K562 (cell line): ENCODE results near the gene KCNQ2. TPM values are rescaled to one million over a fixed set of nuclear protein-coding genes. Genes with fewer than 3 reads are reported as not detected.

Experiments
- ATAC-seq: fragments of 200-7000 bp; cut with Tn5 transposase; 3 replicates; pipeline ENCODE4 v1.9.1; 2020; ENCODE audit warnings: moderate library complexity
- BruUV-seq: library from RNA; stranded (reverse); fragments of 400-500 nt; replicated peaks from 2 replicates; lab custom pipeline; 2021; lab: Mats Ljungman, UMichigan
- CTCF ChIA-PET: fragments of 300-600 bp; formaldehyde crosslinking; extraction: SDS; loops from one replicate; lab custom pipeline; 2021; ENCODE audit warnings: low intra/inter-chr PET ratio; lab: Yijun Ruan, JAX
- POLR2A ChIA-PET: fragments of 300-600, 350-650 bp; sonication (Branson Sonifier 250); formaldehyde crosslinking; extraction: SDS; loops from one replicate; lab custom pipeline; 2021; ENCODE audit warnings: antibody characterized with exemption, inconsistent platforms; lab: Yijun Ruan, JAX
- DNase-seq, 4 experiments: peaks; one replicate each; pipeline versions ENCODE4 v3.0.0 to v3.0.0-alpha.2; 2011 to 2018; ENCODE audit warnings: low spot score in 3 of 4, mixed read lengths in 3 of 4; ENCODE audit errors: extremely low read depth in 1 of 4
- FAIRE-seq: peaks from 2 replicates; lab custom pipeline; 2011; peaks lifted over from hg19 to GRCh38; lab: Jason Lieb, UNC
- H2AFZ ChIP-seq: 2 replicates; pipeline ENCODE4 v1.6.0; 2011; ENCODE audit warnings: low read depth, low read length, control low read depth, inconsistent platforms
- H3K27ac ChIP-seq: fragments of 200-600 bp; 3 replicates; pipeline ENCODE4 v1.8.0; 2011; ENCODE audit warnings: low read depth, mild to moderate bottlenecking, control low read depth, inconsistent platforms, low read length, moderate library complexity, mixed read lengths; ENCODE audit errors: extremely low read depth
- H3K27me3 ChIP-seq, 2 experiments: fragments of 300-600 bp in 1 of 2; 2 replicates in 1 of 2; 3 replicates in 1 of 2; pipeline versions ENCODE4 v1.6.0 to v1.8.0; 2011; ENCODE audit warnings: inconsistent platforms in 2 of 2, low read length in 2 of 2, mild to moderate bottlenecking in 1 of 2, mixed read lengths in 1 of 2, moderate library complexity in 1 of 2; ENCODE audit not compliant: control insufficient read depth in 2 of 2, insufficient read depth in 2 of 2
- H3K36me3 ChIP-seq: fragments of 300-600 bp; 3 replicates; pipeline ENCODE4 v1.8.0; 2011; ENCODE audit warnings: mild to moderate bottlenecking, low read length, inconsistent platforms; ENCODE audit not compliant: control insufficient read depth, insufficient read depth
- H3K4me1 ChIP-seq, 2 experiments: fragments of 200-600 bp in 1 of 2; replicated peaks in 1 of 2; 2 replicates in 1 of 2; 3 replicates in 1 of 2; pipeline versions ENCODE4 v1.5.1 to v1.8.0; 2011; ENCODE audit warnings: inconsistent platforms in 2 of 2, low read length in 2 of 2, mild to moderate bottlenecking in 1 of 2, mixed read lengths in 1 of 2, moderate library complexity in 1 of 2; ENCODE audit not compliant: control insufficient read depth in 2 of 2, insufficient read depth in 2 of 2
- H3K4me2 ChIP-seq: 2 replicates; pipeline ENCODE4 v1.6.1; 2011; ENCODE audit warnings: low read length, control low read depth, inconsistent platforms, mixed read lengths; ENCODE audit not compliant: insufficient read depth
- H3K4me3 ChIP-seq: fragments of 200-600 bp; sonication (generic), shearing (Covaris generic); 2 replicates; pipeline ENCODE4 v1.5.1; 2016; ENCODE audit warnings: control low read depth, inconsistent platforms
- H3K79me2 ChIP-seq: fragments of 200-600 bp; 3 replicates; pipeline ENCODE4 v1.8.0; 2011; ENCODE audit warnings: low read length, inconsistent platforms; ENCODE audit not compliant: control insufficient read depth, insufficient read depth
- H3K9ac ChIP-seq, 2 experiments: 2 replicates each; pipeline versions ENCODE4 v1.6.0 to v1.6.1; 2011; ENCODE audit warnings: low read depth in 2 of 2, low read length in 2 of 2, control low read depth in 1 of 2, inconsistent platforms in 1 of 2, mild to moderate bottlenecking in 1 of 2, mixed read lengths in 1 of 2; ENCODE audit not compliant: insufficient read depth in 1 of 2
- H3K9me1 ChIP-seq: one replicate; pipeline ENCODE4 v1.6.0; 2011; ENCODE audit warnings: inconsistent platforms, mild to moderate bottlenecking, low read length, moderate library complexity; ENCODE audit not compliant: control insufficient read depth, insufficient read depth
- H3K9me3 ChIP-seq: replicated peaks from 2 replicates; pipeline ENCODE4 v1.5.1; 2011; ENCODE audit warnings: low read depth, low read length, inconsistent platforms; ENCODE audit not compliant: control insufficient read depth, insufficient read depth
- H4K20me1 ChIP-seq: replicated peaks from 2 replicates; pipeline ENCODE4 v1.6.1; 2011; ENCODE audit warnings: low read length, inconsistent platforms, mixed read lengths; ENCODE audit not compliant: control insufficient read depth, insufficient read depth
- ARID3A ChIP-seq: IDR thresholded peaks from 2 replicates; pipeline ENCODE4 v1.6.1; 2012; ENCODE audit warnings: low read depth, low read length, improper control_type of control experiment, borderline replicate concordance
- HCFC1 ChIP-seq: IDR thresholded peaks from 2 replicates; pipeline ENCODE4 v1.6.1; 2012; ENCODE audit warnings: low read depth, low read length, improper control_type of control experiment
- HOMEZ ChIP-seq: fragments of 250-450 bp; sonication (Bioruptor Pico); IDR thresholded peaks from 2 replicates; pipeline ENCODE4 v1.4.0; 2020; ENCODE audit warnings: mild to moderate bottlenecking, moderate library complexity
- HSF4 ChIP-seq: fragments of 250-450 bp; sonication (Bioruptor Pico); IDR thresholded peaks from 2 replicates; pipeline ENCODE4 v2.1.2; 2022; ENCODE audit warnings: mild to moderate bottlenecking, moderate library complexity, borderline replicate concordance
- KHSRP ChIP-seq: fragments of 450-650 bp; IDR thresholded peaks from 2 replicates; pipeline ENCODE4 v1.6.1; 2017
- RB1 ChIP-seq: fragments of 450-650 bp; IDR thresholded peaks from 2 replicates; pipeline ENCODE4 v1.6.1; 2017; ENCODE audit warnings: low read depth, mild to moderate bottlenecking
- SPI1 ChIP-seq: IDR thresholded peaks from 2 replicates; pipeline ENCODE4 v1.6.1; 2011; ENCODE audit warnings: low read depth, low read length, control low read depth, borderline replicate concordance
- TCF15 ChIP-seq: fragments of 250-450 bp; sonication (Bioruptor Pico); IDR thresholded peaks from 2 replicates; pipeline ENCODE4 v1.8.0; 2022; ENCODE audit warnings: moderate library complexity, mild to moderate bottlenecking, inconsistent platforms
- THAP12 ChIP-seq: fragments of 250-450 bp; sonication (Bioruptor Pico); IDR thresholded peaks from 2 replicates; pipeline ENCODE4 v1.9.0; 2021; ENCODE audit warnings: mild to moderate bottlenecking, inconsistent platforms
- YBX1 ChIP-seq: fragments of 450-650 bp; IDR thresholded peaks from 2 replicates; pipeline ENCODE4 v1.7.1; 2016; ENCODE audit warnings: mild to moderate bottlenecking
- ZNF3 ChIP-seq: fragments of 250-450 bp; sonication (Bioruptor Pico); IDR thresholded peaks from 2 replicates; pipeline ENCODE4 v1.5.0; 2021; ENCODE audit warnings: mild to moderate bottlenecking, moderate library complexity
- ZNF589 ChIP-seq: fragments of 200-800 bp; sonication (Bioruptor generic); IDR thresholded peaks from 2 replicates; pipeline ENCODE4 v1.6.1; 2016; ENCODE audit warnings: low read depth, missing genetic modification characterization, missing compliant biosample characterization
- ZNF655 ChIP-seq: fragments of 250-450 bp; sonication (Bioruptor Pico); IDR thresholded peaks from 2 replicates; pipeline ENCODE4 v1.5.0; 2021
- WGBS: fragments of 100-300 bp; shearing (Covaris generic); methylation state at CpG from one replicate; pipeline ENCODE4 v1.1.6; 2016; ENCODE audit warnings: low coverage, mixed read lengths; ENCODE audit not compliant: insufficient coverage; ENCODE audit errors: missing lambda C conversion rate; 5-methylcytosine and 5-hydroxymethylcytosine counted together
- in situ Hi-C: fragments of 300-500 bp; cut with MboI; formaldehyde crosslinking; loops from 4 replicates; pipeline ENCODE4 v1.15.0; 2018; ENCODE audit warnings: inconsistent platforms, mixed read lengths
- intact Hi-C: fragments of 100-400 bp; cut with micrococcal nuclease; formaldehyde crosslinking; loops from 2 replicates; pipeline ENCODE4 v1.14.2; 2022
- polyA plus RNA-seq, 8 experiments: library from polyadenylated mRNA; depleted of rRNA in 4 of 8; stranded (reverse) in 5 of 8; unstranded in 3 of 8; fragments of >200 nt; fragmentation: Nextera tagmentation in 2 of 8; fragmentation: Illumina TruSeq in 1 of 8; extraction: Ambion mirVana in 2 of 8; extraction: Trizol in 1 of 8; gene quantifications; 2 replicates each; pipeline versions ENCODE4 v1.2.1 to v1.2.3, GENCODE V29; 2011 to 2014; ENCODE audit warnings: inconsistent platforms in 1 of 8, missing spikeins in 1 of 8
- total RNA-seq, 7 experiments: library from RNA; depleted of rRNA in 6 of 7; stranded (reverse); fragments of >200 nt in 6 of 7; fragmentation: Illumina TruSeq in 2 of 7; extraction: Trizol in 2 of 7; gene quantifications; 2 replicates each; pipeline versions ENCODE4 v1.2.1 to v1.2.3, GENCODE V29; 2011 to 2021; ENCODE audit warnings: low replicate concordance in 1 of 7

Gene KCNQ2
- total and polyA plus RNA-seq, 9 of the 15 experiments (the other 6 are each of a cell fraction or from before 2014, with no cell fraction given): 0.13 to 0.16 TPM; not detected in 7

- Histone ChIP-seq H3K27me3 (peaks cover 19 to 44% of the 10 kb centered on the region in 2 experiments), H3K9ac (no peak overlapping the region), H3K4me3 (no peak overlapping the region), H3K4me1 (peaks cover 0 to 27% of the 10 kb centered on the region in 2 experiments; a peak in 2 of 5 replicates), H4K20me1 (no peaks in the 10 kb centered on the region), H3K79me2 (no peaks in the 10 kb centered on the region), H3K27ac (no peak overlapping the region), H3K9me1 (no peaks in the 10 kb centered on the region), H3K4me2 (no peak overlapping the region), H2AFZ (no peak overlapping the region), H3K9me3 (no peaks in the 10 kb centered on the region), H3K36me3 (no peaks in the 10 kb centered on the region)
- FAIRE-seq: no peak
- in situ Hi-C loops (no loop called here), intact Hi-C loops (no loop called here)
- ATAC-seq: no peak
- no peak for DNase-seq
- WGBS: 13% methylated on average over 7 of the region's 9 CpGs
- CTCF ChIA-PET: no interaction called here
- POLR2A ChIA-PET: no interaction called here
- no TSS peak for BruUV-seq
- TF ChIP-seq YBX1: no peak
- no peak for TF ChIP-seq ZNF589 (CRISPR knock-in tag)
- TF ChIP-seq TCF15 (CRISPR knock-in tag): no peak
- TF ChIP-seq KHSRP: no peak
- no peak for TF ChIP-seq THAP12 (CRISPR knock-in tag)
- TF ChIP-seq HOMEZ (CRISPR knock-in tag): no peak
- no peak for TF ChIP-seq ARID3A
- TF ChIP-seq RB1: no peak
- no peak for TF ChIP-seq ZNF655 (CRISPR knock-in tag)
- no peak for TF ChIP-seq SPI1
- TF ChIP-seq HSF4 (CRISPR knock-in tag): no peak
- TF ChIP-seq ZNF3 (CRISPR knock-in tag): no peak
- TF ChIP-seq HCFC1: no peak
These were observed 36.9 kb downstream of the KCNQ2 start for GRCh38 chr20:63435552-63435951.
